Activated T-helper 1 cell treated with anti-CD3 and anti-CD28 coated beads, Interleukin-12 subunit alpha, Interleukin-12 subunit beta, Interleukin-2, Interleukin-4 antibody, amounts not matched to agents 30 ng/mL and 10 ng/mL and 1 ng/mL, durations not matched to agents 14 hours and 24 hours and 36 hours (primary cell): ENCODE measurements around the gene TMEM179B. TPM values are rescaled to one million over a fixed set of nuclear protein-coding genes. Genes with fewer than 3 reads are reported as not detected.

Source experiments
- DNase-seq: peaks from one replicate; pipeline ENCODE4 v3.0.0; 2021; ENCODE audit warnings: low spot score
- H3K27ac Mint-ChIP-seq: one replicate; pipeline ENCODE4 v1.8.0; 2021; ENCODE audit warnings: mild to moderate bottlenecking, mixed read lengths
- H3K27me3 Mint-ChIP-seq: one replicate; pipeline ENCODE4 v1.8.0; 2022; ENCODE audit warnings: mild to moderate bottlenecking, moderate library complexity, mixed read lengths; ENCODE audit not compliant: insufficient read depth
- H3K36me3 Mint-ChIP-seq: one replicate; pipeline ENCODE4 v1.8.0; 2021; ENCODE audit warnings: low read depth, mixed read lengths
- H3K4me1 Mint-ChIP-seq: one replicate; pipeline ENCODE4 v1.8.0; 2021; ENCODE audit warnings: low read depth, mixed read lengths
- H3K4me3 Mint-ChIP-seq: one replicate; pipeline ENCODE4 v1.8.0; 2021; ENCODE audit warnings: mild to moderate bottlenecking, moderate library complexity, mixed read lengths
- H3K9me3 Mint-ChIP-seq: one replicate; pipeline ENCODE4 v1.8.0; 2021; ENCODE audit warnings: mixed read lengths
- intact Hi-C: fragments of 100-400 bp; cut with micrococcal nuclease; formaldehyde crosslinking; loops from one replicate; pipeline ENCODE4 v1.15.1; 2024
- total RNA-seq: library from RNA; stranded (reverse); gene quantifications from 2 replicates; pipeline ENCODE4 v1.2.3, GENCODE V29; 2022

TMEM179B gene
- total RNA-seq, 1 donor from 2014 or later = 43.0 TPM

GRCh38 chr11:62796281-62796680 is 9.1 kb downstream of the TMEM179B start:
- intact Hi-C loops = no loop called here
- Mint-ChIP-seq H3K36me3 (peaks cover 62% of the 10 kb centered on the region), H3K4me1 (peaks cover 15% of the 10 kb centered on the region), H3K27ac (no peak overlapping the region), H3K9me3 (no peaks in the 10 kb centered on the region), H3K27me3 (no peaks in the 10 kb centered on the region), H3K4me3 (no peak overlapping the region)
- DNase-seq = no peak

GRCh38 chr11:62799486-62799885 is 12.3 kb downstream of the TMEM179B start:
- intact Hi-C loops = no loop called here
- H3K9me3 Mint-ChIP-seq = no peaks in the 10 kb centered on the region
- peaks cover 68% of the 10 kb centered on the region for H3K36me3 Mint-ChIP-seq
- H3K4me3 Mint-ChIP-seq = no peak overlapping the region
- no peak for DNase-seq
- no peak overlapping the region for H3K27ac Mint-ChIP-seq
- peaks cover 26% of the 10 kb centered on the region for H3K4me1 Mint-ChIP-seq
- no peaks in the 10 kb centered on the region for H3K27me3 Mint-ChIP-seq

- intact Hi-C loops = no loop called here
- H3K4me3 Mint-ChIP-seq = no peak overlapping the region
- peaks cover 62% of the 10 kb centered on the region for H3K36me3 Mint-ChIP-seq
- H3K9me3 Mint-ChIP-seq = no peaks in the 10 kb centered on the region
- DNase-seq = no peak
- H3K27me3 Mint-ChIP-seq = peaks cover 2% of the 10 kb centered on the region
- H3K4me1 Mint-ChIP-seq = peaks cover 33% of the 10 kb centered on the region
- peak overlapping the region; percentile 29 for H3K27ac Mint-ChIP-seq
Measured at GRCh38 chr11:62801071-62801470, 13.9 kb downstream of the TMEM179B start.

GRCh38 chr11:62804310-62805075 is 17.3 kb downstream of the TMEM179B start:
- peak overlapping the region; percentile 97 for H3K27ac Mint-ChIP-seq
- intact Hi-C loops = loop anchor here (1.0 kb wide), 11 partner anchors 13 to 95 kb away; partner anchors contain the start of genes HNRNPUL2, POLR2G, SLC3A2 and STX5
- peaks cover 44% of the 10 kb centered on the region for H3K36me3 Mint-ChIP-seq
- peak overlapping the region; percentile 100 for H3K4me3 Mint-ChIP-seq
- H3K4me1 Mint-ChIP-seq = peaks cover 40% of the 10 kb centered on the region
- no peak for DNase-seq
- H3K9me3 Mint-ChIP-seq = no peaks in the 10 kb centered on the region
- H3K27me3 Mint-ChIP-seq = peaks cover 2% of the 10 kb centered on the region

- Mint-ChIP-seq H3K4me3 (peak within 1 kb of the TSS; percentile 100), H3K27me3 (peaks cover 2% of the 10 kb centered on the region), H3K9me3 (no peaks in the 10 kb centered on the region), H3K4me1 (peaks cover 40% of the 10 kb centered on the region), H3K36me3 (peaks cover 37% of the 10 kb centered on the region), H3K27ac (peak within 1 kb of the TSS; percentile 99)
- intact Hi-C loops = loop anchor here (1.0 kb wide), 11 partner anchors 14 to 96 kb away; partner anchors contain the start of genes HNRNPUL2, POLR2G, SLC3A2 and STX5
- peak; percentile 95 for DNase-seq
Measured at GRCh38 chr11:62805076-62805892, 18.1 kb downstream of the TMEM179B start, which contains the start of gene NXF1. Gene NXF1, minus strand, starts transcription at chr11:62805440. Its CDS starts 84 bp downstream, at chr11:62805356.

- intact Hi-C loops = loop anchor here (1.0 kb wide), 11 partner anchors 15 to 97 kb away; partner anchors contain the start of genes HNRNPUL2, POLR2G, SLC3A2 and STX5
- no peak for DNase-seq
- no peaks in the 10 kb centered on the region for H3K9me3 Mint-ChIP-seq
- peak overlapping the region; percentile 100 for H3K4me3 Mint-ChIP-seq
- H3K27me3 Mint-ChIP-seq = peaks cover 2% of the 10 kb centered on the region
- H3K27ac Mint-ChIP-seq = peak overlapping the region; percentile 99
- H3K4me1 Mint-ChIP-seq = peaks cover 38% of the 10 kb centered on the region
- peaks cover 34% of the 10 kb centered on the region for H3K36me3 Mint-ChIP-seq
Measured at GRCh38 chr11:62805961-62806441, 18.8 kb downstream of the TMEM179B start.

- no peak for DNase-seq
- Mint-ChIP-seq H3K36me3 (peaks cover 29% of the 10 kb centered on the region), H3K4me1 (peaks cover 31% of the 10 kb centered on the region)
Measured at GRCh38 chr11:62806611-62807121, 19.5 kb downstream of the TMEM179B start.

GRCh38 chr11:62810748-62811147 is 23.5 kb downstream of the TMEM179B start:
- Mint-ChIP-seq H3K9me3 (no peaks in the 10 kb centered on the region), H3K27me3 (no peaks in the 10 kb centered on the region), H3K36me3 (peaks cover 6% of the 10 kb centered on the region), H3K4me3 (no peak overlapping the region), H3K27ac (no peak overlapping the region), H3K4me1 (peaks cover 9% of the 10 kb centered on the region)
- DNase-seq = no peak
- intact Hi-C loops = no loop called here

More at GRCh38 chr11:62806611-62807121, 19.5 kb downstream of the TMEM179B start:
- Mint-ChIP-seq H3K9me3 (no peaks in the 10 kb centered on the region), H3K27me3 (peaks cover 2% of the 10 kb centered on the region), H3K4me3 (peak overlapping the region; percentile 100), H3K27ac (peak overlapping the region; percentile 23)
- intact Hi-C loops = no loop called here

- Mint-ChIP-seq H3K27ac (no peak overlapping the region), H3K9me3 (no peaks in the 10 kb centered on the region), H3K4me1 (peaks cover 1% of the 10 kb centered on the region), H3K27me3 (no peaks in the 10 kb centered on the region), H3K36me3 (peaks cover 9% of the 10 kb centered on the region), H3K4me3 (no peak overlapping the region)
- intact Hi-C loops = no loop called here
- DNase-seq = no peak
Measured at GRCh38 chr11:62811659-62812058, 24.5 kb downstream of the TMEM179B start.

GRCh38 chr11:62816557-62816956 is 29.4 kb downstream of the TMEM179B start:
- Mint-ChIP-seq H3K27ac (no peak overlapping the region), H3K4me3 (no peak overlapping the region), H3K36me3 (peaks cover 12% of the 10 kb centered on the region), H3K4me1 (no peaks in the 10 kb centered on the region), H3K9me3 (no peaks in the 10 kb centered on the region), H3K27me3 (no peaks in the 10 kb centered on the region)
- no peak for DNase-seq
- intact Hi-C loops = no loop called here

GRCh38 chr11:62817129-62817528 is 29.9 kb downstream of the TMEM179B start:
- Mint-ChIP-seq H3K36me3 (peaks cover 12% of the 10 kb centered on the region), H3K27ac (no peak overlapping the region), H3K9me3 (no peaks in the 10 kb centered on the region), H3K4me1 (no peaks in the 10 kb centered on the region), H3K4me3 (no peak overlapping the region), H3K27me3 (no peaks in the 10 kb centered on the region)
- no peak for DNase-seq
- intact Hi-C loops = no loop called here

GRCh38 chr11:62823677-62824076 is 36.5 kb downstream of the TMEM179B start:
- intact Hi-C loops = no loop called here
- no peak overlapping the region for H3K4me3 Mint-ChIP-seq
- H3K36me3 Mint-ChIP-seq = peaks cover 38% of the 10 kb centered on the region

More at GRCh38 chr11:62823677-62824076, 36.5 kb downstream of the TMEM179B start:
- Mint-ChIP-seq H3K27me3 (no peaks in the 10 kb centered on the region), H3K4me1 (peaks cover 5% of the 10 kb centered on the region), H3K27ac (no peak overlapping the region), H3K9me3 (no peaks in the 10 kb centered on the region)
- DNase-seq = no peak
